Measurements from ENCODE around the gene CLTB. TPM values are rescaled to one million over a fixed set of nuclear protein-coding genes. Genes with fewer than 3 reads are reported as not detected.

Gene CLTB, protein sequence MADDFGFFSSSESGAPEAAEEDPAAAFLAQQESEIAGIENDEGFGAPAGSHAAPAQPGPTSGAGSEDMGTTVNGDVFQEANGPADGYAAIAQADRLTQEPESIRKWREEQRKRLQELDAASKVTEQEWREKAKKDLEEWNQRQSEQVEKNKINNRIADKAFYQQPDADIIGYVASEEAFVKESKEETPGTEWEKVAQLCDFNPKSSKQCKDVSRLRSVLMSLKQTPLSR
- total RNA-seq = 61.3 and 63.0 TPM in 2 replicates

DNA sequence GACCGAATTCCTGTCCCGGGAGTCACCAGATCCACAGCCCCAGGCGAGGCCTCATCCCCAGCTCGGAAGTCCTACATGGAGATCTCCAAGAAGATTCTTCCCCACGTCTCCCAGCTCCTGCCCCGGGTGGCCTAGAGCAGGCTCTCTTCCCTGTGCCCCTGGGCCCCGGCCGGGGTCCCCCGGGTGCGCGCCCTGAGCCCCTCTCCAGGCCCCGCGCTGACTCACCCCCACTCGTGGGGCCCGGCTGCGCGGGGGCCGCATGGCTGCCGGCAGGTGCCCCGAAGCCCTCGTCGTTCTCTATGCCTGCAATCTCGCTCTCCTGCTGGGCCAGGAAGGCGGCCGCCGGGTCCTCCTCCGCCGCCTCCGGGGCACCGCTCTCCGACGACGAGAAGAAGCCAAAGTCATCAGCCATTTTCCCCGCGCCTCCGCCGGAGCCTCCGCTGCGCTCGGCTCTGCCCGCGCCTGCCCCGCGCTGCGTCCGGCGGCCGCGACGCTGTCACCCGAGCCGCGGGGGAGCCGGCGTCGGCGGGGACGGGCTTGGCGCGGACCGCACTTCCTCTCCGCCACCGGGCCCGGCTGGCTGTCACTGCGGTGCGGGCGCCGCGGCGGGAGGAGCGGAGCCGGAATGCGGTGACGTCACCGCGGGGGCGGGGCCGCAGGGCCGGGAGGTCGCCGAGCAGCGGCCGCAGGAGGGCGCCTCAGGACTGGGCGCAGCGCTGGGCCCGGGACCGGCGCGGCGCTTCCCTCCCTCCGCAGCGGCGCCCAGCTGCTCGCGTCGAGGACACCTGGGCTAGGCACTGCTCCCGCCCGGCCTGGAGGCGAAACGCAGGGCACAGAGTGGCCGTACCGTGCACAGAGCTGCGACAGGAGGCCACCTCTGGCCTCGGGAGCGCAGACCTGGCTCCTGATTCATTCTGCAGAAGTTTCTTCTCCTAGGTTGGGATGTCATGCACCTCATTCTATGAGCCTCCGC lies at the start of gene CLTB:
TSS of gene CLTB (minus strand) at position 588 of the 973 bp plus-strand sequence. CDS start at position 412, 176 bp downstream.
- peaks cover 5% of the 10 kb centered on the region for H3K27me3 ChIP-seq (ENCODE audit: insufficient read depth, low read length)
- peak within 1 kb of the TSS; percentile 77 for H3K4me2 ChIP-seq (ENCODE audit: insufficient read depth, low read length)
- H3K9me3 ChIP-seq (ENCODE audit: low read depth, low read length) = no peaks in the 10 kb centered on the region
- peak; percentile 100 for DNase-seq (ENCODE audit: insufficient read length, low spot score, missing footprints)
- H4K20me1 ChIP-seq (ENCODE audit: insufficient read depth, low read length) = peaks cover 31% of the 10 kb centered on the region
- H3K79me2 ChIP-seq (ENCODE audit: insufficient read depth, low read length) = peaks cover 48% of the 10 kb centered on the region
- H3K36me3 ChIP-seq (ENCODE audit: insufficient read depth, low read length) = no peaks in the 10 kb centered on the region
- peak within 1 kb of the TSS; percentile 75 for H3K27ac ChIP-seq (ENCODE audit: low read depth, low read length)
- peak within 1 kb of the TSS; percentile 84 for H2AFZ ChIP-seq (ENCODE audit: low read length)
- TF ChIP-seq, protein P1, sequence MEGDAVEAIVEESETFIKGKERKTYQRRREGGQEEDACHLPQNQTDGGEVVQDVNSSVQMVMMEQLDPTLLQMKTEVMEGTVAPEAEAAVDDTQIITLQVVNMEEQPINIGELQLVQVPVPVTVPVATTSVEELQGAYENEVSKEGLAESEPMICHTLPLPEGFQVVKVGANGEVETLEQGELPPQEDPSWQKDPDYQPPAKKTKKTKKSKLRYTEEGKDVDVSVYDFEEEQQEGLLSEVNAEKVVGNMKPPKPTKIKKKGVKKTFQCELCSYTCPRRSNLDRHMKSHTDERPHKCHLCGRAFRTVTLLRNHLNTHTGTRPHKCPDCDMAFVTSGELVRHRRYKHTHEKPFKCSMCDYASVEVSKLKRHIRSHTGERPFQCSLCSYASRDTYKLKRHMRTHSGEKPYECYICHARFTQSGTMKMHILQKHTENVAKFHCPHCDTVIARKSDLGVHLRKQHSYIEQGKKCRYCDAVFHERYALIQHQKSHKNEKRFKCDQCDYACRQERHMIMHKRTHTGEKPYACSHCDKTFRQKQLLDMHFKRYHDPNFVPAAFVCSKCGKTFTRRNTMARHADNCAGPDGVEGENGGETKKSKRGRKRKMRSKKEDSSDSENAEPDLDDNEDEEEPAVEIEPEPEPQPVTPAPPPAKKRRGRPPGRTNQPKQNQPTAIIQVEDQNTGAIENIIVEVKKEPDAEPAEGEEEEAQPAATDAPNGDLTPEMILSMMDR (IDR thresholded peaks at IDR 0.05; ENCODE audit: extremely low read depth, low read depth, low read length) = peak; percentile 47
- peak within 1 kb of the TSS; percentile 91 for H3K4me3 ChIP-seq (ENCODE audit: insufficient read depth, low read length)
- peaks cover 16% of the 10 kb centered on the region for H3K4me1 ChIP-seq (ENCODE audit: insufficient read depth, low read length)

DNA sequence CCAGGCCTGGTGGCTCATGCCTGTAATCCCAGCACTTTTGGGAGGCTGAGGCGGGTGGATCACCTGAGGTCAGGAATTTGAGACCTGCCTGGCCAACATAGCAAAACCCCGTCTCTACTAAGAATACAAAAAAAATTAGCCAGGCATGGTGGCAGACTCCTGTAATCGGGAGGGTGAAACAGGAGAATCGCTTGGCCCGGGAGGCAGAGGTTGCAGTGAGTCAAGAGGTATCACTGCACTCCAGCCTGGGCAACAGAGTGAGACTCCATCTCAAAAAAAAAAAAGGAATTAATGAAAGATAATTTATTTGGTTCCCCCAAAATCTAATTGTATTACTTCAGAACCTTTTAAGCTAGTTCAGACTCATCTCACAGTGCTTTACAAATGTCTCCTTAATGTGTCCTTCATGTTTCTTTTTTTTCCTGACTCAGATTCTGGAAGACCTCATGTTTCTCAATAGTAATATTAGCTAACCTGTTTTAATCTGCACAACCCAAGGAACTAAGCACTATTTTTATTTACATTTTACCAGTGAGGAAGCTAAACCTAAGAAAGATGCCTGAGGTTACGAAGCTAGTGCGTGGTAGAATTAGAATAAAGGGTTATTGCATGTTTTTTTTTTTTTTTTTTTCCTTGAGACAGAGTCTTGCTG lies 46.9 kb upstream of the CLTB start:
- TF ChIP-seq, protein P1 (IDR thresholded peaks at IDR 0.05; ENCODE audit: extremely low read depth, low read depth, low read length) = no peak
- Histone ChIP-seq H2AFZ (ENCODE audit: low read length) (no peak overlapping the region), H3K27ac (ENCODE audit: low read depth, low read length) (no peak overlapping the region), H3K4me3 (ENCODE audit: insufficient read depth, low read length) (no peak overlapping the region), H3K36me3 (ENCODE audit: insufficient read depth, low read length) (peaks cover 13% of the 10 kb centered on the region), H3K4me2 (ENCODE audit: insufficient read depth, low read length) (no peak overlapping the region), H3K4me1 (ENCODE audit: insufficient read depth, low read length) (peaks cover 15% of the 10 kb centered on the region), H3K9me3 (ENCODE audit: low read depth, low read length) (no peaks in the 10 kb centered on the region), H3K27me3 (ENCODE audit: insufficient read depth, low read length) (no peaks in the 10 kb centered on the region), H3K79me2 (ENCODE audit: insufficient read depth, low read length) (peaks cover 90% of the 10 kb centered on the region), H4K20me1 (ENCODE audit: insufficient read depth, low read length) (peaks cover 62% of the 10 kb centered on the region)
- no peak for DNase-seq (ENCODE audit: insufficient read length, low spot score, missing footprints)

DNA sequence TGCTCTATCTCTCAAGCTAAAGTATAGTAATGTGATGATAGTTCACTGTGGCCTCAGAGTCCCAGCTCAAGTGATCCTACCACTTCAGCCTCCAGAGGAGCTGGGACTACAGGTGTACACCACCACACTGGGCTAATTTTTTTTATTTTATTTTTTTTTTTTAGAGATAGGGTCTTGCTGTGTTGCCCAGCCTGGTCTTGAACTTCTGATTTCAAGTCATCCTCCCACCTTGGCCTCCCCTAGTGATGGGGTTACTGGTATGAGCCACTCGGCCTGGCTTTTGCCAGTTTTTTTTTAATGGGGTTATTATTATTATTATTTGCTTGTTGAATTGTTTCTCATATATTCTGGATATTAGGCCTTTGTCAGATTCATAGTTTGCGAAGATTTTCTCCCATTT lies 45.0 kb upstream of the CLTB start:
- no peaks in the 10 kb centered on the region for H3K9me3 ChIP-seq (ENCODE audit: low read depth, low read length)
- H2AFZ ChIP-seq (ENCODE audit: low read length) = no peak overlapping the region
- DNase-seq (ENCODE audit: insufficient read length, low spot score, missing footprints) = no peak
- H3K4me2 ChIP-seq (ENCODE audit: insufficient read depth, low read length) = no peak overlapping the region
- no peaks in the 10 kb centered on the region for H3K27me3 ChIP-seq (ENCODE audit: insufficient read depth, low read length)
- H3K4me1 ChIP-seq (ENCODE audit: insufficient read depth, low read length) = peaks cover 10% of the 10 kb centered on the region
- peaks cover 93% of the 10 kb centered on the region for H3K79me2 ChIP-seq (ENCODE audit: insufficient read depth, low read length)
- H3K27ac ChIP-seq (ENCODE audit: low read depth, low read length) = no peak overlapping the region
- TF ChIP-seq, protein P1 (IDR thresholded peaks at IDR 0.05; ENCODE audit: extremely low read depth, low read depth, low read length) = no peak
- H3K36me3 ChIP-seq (ENCODE audit: insufficient read depth, low read length) = peaks cover 7% of the 10 kb centered on the region
- H3K4me3 ChIP-seq (ENCODE audit: insufficient read depth, low read length) = no peak overlapping the region
- H4K20me1 ChIP-seq (ENCODE audit: insufficient read depth, low read length) = peaks cover 46% of the 10 kb centered on the region
